ENCODE data around the gene KRT14. TPM values are rescaled to one million over a fixed set of nuclear protein-coding genes. Genes with fewer than 3 reads are reported as not detected.
A peak's percentile ranks its signal among the peaks of the same experiment; 100 is the strongest.

Gene KRT14
- total and polyA plus RNA-seq, 11 donors = 0.23 to 0.38 TPM; not detected in 9

GRCh38 chr17:41600318-41600717 is 13.6 kb upstream of the KRT14 start:
- Histone ChIP-seq H3K9me3 (no peaks in the 10 kb centered on the region), H3K4me3 (no peak overlapping the region), H3K27me3 (peaks cover 0 to 14% (median 0%) of the 10 kb centered on the region in 9 donors), H3K27ac (no peak overlapping the region), H3K4me1 (no peaks in the 10 kb centered on the region), H3K36me3 (no peaks in the 10 kb centered on the region)
- no peak for TF ChIP-seq POLR2A (IDR thresholded peaks at IDR 0.05)
- no peak for TF ChIP-seq CTCF (IDR thresholded peaks at IDR 0.05)
- DNase-seq (peak in 1 of 5 donors; percentile 7), ATAC-seq (no peak)
- WGBS, 4 donors = 61 to 72% (median 67%) methylated on average over 4 of the region's 4 CpGs
- intact Hi-C loops (cut with DNase I) = no loop called here

DNA sequence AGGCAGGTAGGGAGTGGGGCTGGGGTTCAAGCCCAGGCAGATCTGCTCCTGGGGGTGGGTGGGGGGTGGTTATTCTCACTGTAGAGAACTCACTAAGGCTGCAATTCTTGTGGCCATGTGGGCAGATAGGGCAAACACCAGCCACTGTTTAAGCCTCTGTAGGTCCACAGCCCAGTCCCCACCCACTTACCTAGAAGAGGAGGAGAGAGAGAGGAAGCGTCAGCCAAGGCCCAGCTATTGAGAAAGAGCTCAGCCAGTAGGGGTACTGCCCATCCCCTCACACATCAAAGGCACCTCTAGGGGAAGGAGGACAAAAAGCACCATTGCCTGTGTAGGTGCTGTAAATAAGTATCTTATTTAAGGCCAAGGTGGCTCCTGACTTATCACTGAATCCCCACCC is 13.0 kb upstream of the KRT14 start:
- peak in 1 of 5 donors; percentile 3 for DNase-seq
- 40 to 80% (median 61%) methylated on average over 1 of the region's 1 CpG for WGBS, 4 donors

GRCh38 chr17:41595585-41595984 is 8.9 kb upstream of the KRT14 start:
- peak in 1 of 5 donors; percentile 15 for DNase-seq
- Histone ChIP-seq H3K27me3 (peaks cover 0 to 31% (median 4%) of the 10 kb centered on the region in 9 donors), H3K4me1 (no peaks in the 10 kb centered on the region), H3K4me3 (no peak overlapping the region), H3K27ac (no peak overlapping the region), H3K36me3 (no peaks in the 10 kb centered on the region), H3K9me3 (no peaks in the 10 kb centered on the region)
- TF ChIP-seq CTCF (IDR thresholded peaks at IDR 0.05) = no peak
- TF ChIP-seq POLR2A (IDR thresholded peaks at IDR 0.05) = no peak
- WGBS, 4 donors = 73 to 75% (median 74%) methylated on average over 8 of the region's 8 CpGs
- intact Hi-C loops (cut with DNase I) = no loop called here
- ATAC-seq = no peak

More for the DNA sequence above, 13.0 kb upstream of the KRT14 start:
- Histone ChIP-seq H3K27ac (no peak overlapping the region), H3K4me3 (no peak overlapping the region), H3K36me3 (no peaks in the 10 kb centered on the region), H3K9me3 (no peaks in the 10 kb centered on the region), H3K4me1 (no peaks in the 10 kb centered on the region), H3K27me3 (peaks cover 0 to 10% (median 0%) of the 10 kb centered on the region in 9 donors)
- TF ChIP-seq CTCF (IDR thresholded peaks at IDR 0.05) (no peak), POLR2A (IDR thresholded peaks at IDR 0.05) (no peak)
- no peak for ATAC-seq
- intact Hi-C loops (cut with DNase I) = no loop called here

DNA sequence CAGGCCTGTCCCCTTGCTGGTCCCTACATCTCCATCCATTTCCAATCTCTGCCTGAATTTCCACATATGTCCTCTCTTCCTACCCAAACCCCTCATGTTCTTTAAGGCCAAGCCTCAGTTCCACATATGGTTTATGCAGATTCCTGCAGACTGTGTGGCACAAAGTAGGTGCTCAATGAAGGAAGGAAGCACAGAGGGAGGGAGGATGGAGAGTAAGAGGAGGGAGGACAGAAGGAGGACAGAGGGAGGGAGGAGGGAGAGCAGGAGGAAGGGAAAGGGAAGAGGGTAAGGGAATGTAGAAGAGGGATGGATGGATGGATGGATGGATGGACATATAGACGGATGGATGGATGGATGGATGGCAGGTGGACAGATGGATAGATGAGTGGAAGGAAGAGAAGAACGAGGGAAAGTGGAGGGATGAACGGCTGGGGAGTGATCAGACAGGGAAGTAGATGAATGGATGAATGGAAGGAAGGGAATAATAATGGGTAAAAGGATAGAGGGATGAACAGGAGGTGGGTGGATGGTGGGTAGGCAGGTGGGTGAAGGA is 7.7 kb upstream of the KRT14 start:
- no peak overlapping the region for H3K27ac ChIP-seq

More for the DNA sequence above, 7.7 kb upstream of the KRT14 start:
- 38 to 72% (median 47%) methylated on average over 3 of the region's 3 CpGs for WGBS, 4 donors
- Histone ChIP-seq H3K4me3 (no peak overlapping the region), H3K36me3 (no peaks in the 10 kb centered on the region), H3K4me1 (no peaks in the 10 kb centered on the region), H3K27me3 (peaks cover 0 to 36% (median 4%) of the 10 kb centered on the region in 9 donors), H3K9me3 (no peaks in the 10 kb centered on the region)
- intact Hi-C loops (cut with DNase I) = no loop called here
- DNase-seq = no peak
- TF ChIP-seq CTCF (IDR thresholded peaks at IDR 0.05) (no peak), POLR2A (IDR thresholded peaks at IDR 0.05) (no peak)
- no peak for ATAC-seq

Data from heart left ventricle (tissue), 16 donors.